PC-3 (cell line): ENCODE results near the gene C1orf198. TPM values are rescaled to one million over a fixed set of nuclear protein-coding genes. Genes with fewer than 3 reads are reported as not detected.
A peak's percentile ranks its signal among the peaks of the same experiment; 100 is the strongest.

ENCODE experiments used
- ATAC-seq: fragments of 200-7000 bp; cut with Tn5 transposase; 2 replicates; pipeline ENCODE4 v1.9.1; 2020; ENCODE audit warnings: mild to moderate bottlenecking, moderate library complexity
- BruUV-seq: library from RNA; stranded (reverse); fragments of 400-500 nt; replicated peaks from 2 replicates; lab custom pipeline; 2021; lab: Mats Ljungman, UMichigan
- CTCF ChIA-PET: fragments of 300-600 bp; sonication (Branson Sonifier 250); formaldehyde crosslinking; loops from one replicate; lab custom pipeline; 2022; ENCODE audit warnings: antibody characterized with exemption; lab: Charles Lee
- POLR2A ChIA-PET: fragments of 300-600 bp; sonication (Branson Sonifier 250); formaldehyde crosslinking; loops from one replicate; lab custom pipeline; 2022; ENCODE audit warnings: antibody characterized with exemption; ENCODE audit not compliant: unreplicated experiment; lab: Charles Lee
- DNase-seq: peaks from one replicate; pipeline ENCODE4 v3.0.0-alpha.2; 2015
- H2AFZ ChIP-seq: fragments of 300-600 bp; sonication (generic); 2 replicates; pipeline ENCODE4 v1.6.0; 2016; ENCODE audit warnings: antibody characterized with exemption, low read length
- H3F3A ChIP-seq: fragments of 300-600 bp; sonication (generic); one replicate; pipeline ENCODE4 v1.6.0; 2017; ENCODE audit warnings: antibody characterized with exemption, low read length, control low read depth, mild to moderate bottlenecking; ENCODE audit not compliant: unreplicated experiment
- H3K27ac ChIP-seq: fragments of 300-600 bp; sonication (generic); 2 replicates; pipeline ENCODE4 v1.5.1; 2016; ENCODE audit warnings: mild to moderate bottlenecking, low read length
- H3K27me3 ChIP-seq: fragments of 300-600 bp; sonication (generic); 2 replicates; pipeline ENCODE4 v1.6.1; 2016; ENCODE audit warnings: low read length, mixed read lengths
- H3K36me3 ChIP-seq: fragments of 300-600 bp; sonication (generic); 2 replicates; pipeline ENCODE4 v1.6.1; 2016; ENCODE audit warnings: low read depth, mixed run types, low read length, mixed read lengths
- H3K4me1 ChIP-seq: fragments of 300-600 bp; sonication (generic); 2 replicates; pipeline ENCODE4 v1.5.1; 2016; ENCODE audit warnings: low read length; ENCODE audit not compliant: insufficient read depth
- H3K4me2 ChIP-seq: fragments of 300-600 bp; sonication (generic); 2 replicates; pipeline ENCODE4 v1.6.0; 2016; ENCODE audit warnings: low read length
- H3K4me3 ChIP-seq: fragments of 300-600 bp; sonication (generic); 2 replicates; pipeline ENCODE4 v1.5.1; 2016; ENCODE audit warnings: mild to moderate bottlenecking, low read length, mixed read lengths
- H3K79me2 ChIP-seq: fragments of 300-600 bp; sonication (generic); 2 replicates; pipeline ENCODE4 v1.6.1; 2017; ENCODE audit warnings: low read length, mixed read lengths
- H3K9ac ChIP-seq: fragments of 300-600 bp; sonication (generic); 2 replicates; pipeline ENCODE4 v1.6.0; 2016; ENCODE audit warnings: mild to moderate bottlenecking, low read length
- H3K9me2 ChIP-seq: fragments of 300-600 bp; sonication (generic); replicated peaks from 2 replicates; pipeline ENCODE4 v1.6.1; 2016; ENCODE audit warnings: mixed run types, low read length, mixed read lengths
- H3K9me3 ChIP-seq: fragments of 300-600 bp; sonication (generic); 2 replicates; pipeline ENCODE4 v1.6.1; 2016; ENCODE audit warnings: low read length, mixed read lengths
- H4K20me1 ChIP-seq: fragments of 300-600 bp; sonication (generic); 2 replicates; pipeline ENCODE4 v1.6.1; 2016; ENCODE audit warnings: low read length, mixed read lengths
- EZH2 ChIP-seq: fragments of 300-600 bp; sonication (generic); IDR thresholded peaks from one replicate; pipeline ENCODE4 v1.6.1; 2017; ENCODE audit warnings: antibody characterized with exemption, mild to moderate bottlenecking, low read length; ENCODE audit not compliant: unreplicated experiment
- EZH2phosphoT487 ChIP-seq: fragments of 300-600 bp; sonication (generic); IDR thresholded peaks from 2 replicates; pipeline ENCODE4 v1.6.1; 2018; ENCODE audit warnings: mild to moderate bottlenecking, antibody characterized with exemption, low read length, borderline replicate concordance
- intact Hi-C: fragments of 100-400 bp; cut with micrococcal nuclease; formaldehyde crosslinking; loops from 2 replicates; pipeline ENCODE4 v1.9.0; 2023
- total RNA-seq: library from RNA; depleted of rRNA; stranded (reverse); fragments of >200 nt; gene quantifications from 2 replicates; pipeline ENCODE4 v1.2.3, GENCODE V29; 2014
- TF ChIP-seq, protein P1 (sequence below): fragments of 300-600 bp; sonication (generic); conservative IDR thresholded peaks from 2 replicates; pipeline ENCODE4 v1.5.1; 2017; ENCODE audit warnings: antibody characterized with exemption, low read depth, mild to moderate bottlenecking, low read length

C1orf198 gene
- total RNA-seq, 1 experiment from 2014 or later, result 24.8 TPM

DNA sequence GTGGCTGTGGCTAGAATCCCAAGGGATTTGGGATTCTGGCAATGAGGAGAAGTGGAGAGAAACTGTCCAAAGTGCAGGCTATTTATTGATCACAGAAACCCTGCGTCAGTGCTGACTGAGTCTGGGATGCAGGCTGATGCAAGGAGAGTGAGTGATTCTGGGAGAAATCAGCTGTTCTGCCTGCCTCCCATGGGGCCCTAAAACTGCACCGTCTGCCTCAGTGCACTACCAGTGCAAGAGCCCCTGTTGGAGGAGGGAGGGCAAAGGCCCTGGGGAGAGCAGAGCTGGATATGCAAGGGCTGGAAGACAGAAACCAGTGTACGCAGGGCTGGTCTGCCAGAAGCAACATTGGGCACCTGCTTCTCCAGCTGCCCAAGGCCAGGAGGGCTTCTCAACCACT lies 42.6 kb downstream of the C1orf198 start:
- H3K27me3 ChIP-seq, result no peaks in the 10 kb centered on the region
- ATAC-seq (no peak), DNase-seq (no peak)
- no peaks in the 10 kb centered on the region for H3K79me2 ChIP-seq
- H3K4me3 ChIP-seq, result peak overlapping the region; percentile 16; the same call in 1 of the 2 replicates
- H4K20me1 ChIP-seq, result no peaks in the 10 kb centered on the region
- BruUV-seq, result no TSS peak
- H3K9me3 ChIP-seq, result no peaks in the 10 kb centered on the region
- TF ChIP-seq EZH2, result no peak
- TF ChIP-seq EZH2phosphoT487, result no peak
- TF ChIP-seq, protein P1, sequence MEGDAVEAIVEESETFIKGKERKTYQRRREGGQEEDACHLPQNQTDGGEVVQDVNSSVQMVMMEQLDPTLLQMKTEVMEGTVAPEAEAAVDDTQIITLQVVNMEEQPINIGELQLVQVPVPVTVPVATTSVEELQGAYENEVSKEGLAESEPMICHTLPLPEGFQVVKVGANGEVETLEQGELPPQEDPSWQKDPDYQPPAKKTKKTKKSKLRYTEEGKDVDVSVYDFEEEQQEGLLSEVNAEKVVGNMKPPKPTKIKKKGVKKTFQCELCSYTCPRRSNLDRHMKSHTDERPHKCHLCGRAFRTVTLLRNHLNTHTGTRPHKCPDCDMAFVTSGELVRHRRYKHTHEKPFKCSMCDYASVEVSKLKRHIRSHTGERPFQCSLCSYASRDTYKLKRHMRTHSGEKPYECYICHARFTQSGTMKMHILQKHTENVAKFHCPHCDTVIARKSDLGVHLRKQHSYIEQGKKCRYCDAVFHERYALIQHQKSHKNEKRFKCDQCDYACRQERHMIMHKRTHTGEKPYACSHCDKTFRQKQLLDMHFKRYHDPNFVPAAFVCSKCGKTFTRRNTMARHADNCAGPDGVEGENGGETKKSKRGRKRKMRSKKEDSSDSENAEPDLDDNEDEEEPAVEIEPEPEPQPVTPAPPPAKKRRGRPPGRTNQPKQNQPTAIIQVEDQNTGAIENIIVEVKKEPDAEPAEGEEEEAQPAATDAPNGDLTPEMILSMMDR, result no peak
- peak overlapping the region; percentile 17; the same call in 1 of the 2 replicates for H2AFZ ChIP-seq
- intact Hi-C loops, result loop anchor here (1.0 to 2.0 kb wide), 2 partner anchors 24 to 43 kb away; partner anchors contain the start of gene C1orf198
- H3K9ac ChIP-seq, result peak overlapping the region; percentile 9; the same call in 1 of the 2 replicates
- H3K4me1 ChIP-seq, result peaks cover 23% of the 10 kb centered on the region
- peak overlapping the region; percentile 69 for H3K4me2 ChIP-seq
- no peaks in the 10 kb centered on the region for H3K9me2 ChIP-seq
- ChIA-PET CTCF (interaction anchor here (0.8 kb wide), 1 partner anchor 23 kb away, joined by 3 read pairs; no protein-coding TSS in a partner anchor), POLR2A (no interaction called here)
- no peaks in the 10 kb centered on the region for H3F3A ChIP-seq
- H3K27ac ChIP-seq, result peak overlapping the region; percentile 75
- H3K36me3 ChIP-seq, result no peaks in the 10 kb centered on the region

GRCh38 chr1:230824919-230825721 lies 43.2 kb downstream of the C1orf198 start:
- DNase-seq (peak; percentile 88), ATAC-seq (peak; percentile 83)
- no peaks in the 10 kb centered on the region for H3F3A ChIP-seq
- POLR2A ChIA-PET, result interaction anchor here (0.6 to 0.8 kb wide), 3 partner anchors 61 to 182 kb away, joined by 3 to 9 read pairs (median 3); no protein-coding TSS in a partner anchor
- intact Hi-C loops, result loop anchor here (1.0 to 2.0 kb wide), 2 partner anchors 24 to 44 kb away; partner anchors contain the start of gene C1orf198
- TF ChIP-seq, protein P1, result no peak
- no peak for TF ChIP-seq EZH2
- TF ChIP-seq EZH2phosphoT487, result no peak
- H3K27me3 ChIP-seq, result no peaks in the 10 kb centered on the region
- peak overlapping the region; percentile 17 for H2AFZ ChIP-seq
- no peaks in the 10 kb centered on the region for H3K79me2 ChIP-seq
- no peaks in the 10 kb centered on the region for H3K36me3 ChIP-seq
- peak overlapping the region; percentile 16; the same call in 1 of the 2 replicates for H3K4me3 ChIP-seq
- peak overlapping the region; percentile 75 for H3K27ac ChIP-seq
- H3K9ac ChIP-seq, result peak overlapping the region; percentile 9; the same call in 1 of the 2 replicates
- no peaks in the 10 kb centered on the region for H3K9me3 ChIP-seq
- BruUV-seq, result TSS peak; percentile 48
- H3K9me2 ChIP-seq, result no peaks in the 10 kb centered on the region
- CTCF ChIA-PET, result interaction anchor here (0.8 kb wide), 2 partner anchors 23 to 27 kb away, joined by 3 read pairs; no protein-coding TSS in a partner anchor
- peaks cover 23% of the 10 kb centered on the region for H3K4me1 ChIP-seq
- H3K4me2 ChIP-seq, result peak overlapping the region; percentile 69
- H4K20me1 ChIP-seq, result no peaks in the 10 kb centered on the region
